HUES6 (cell line): ENCODE results near the gene FAM131B.
"Not testable (repeated sequence)": the region's sequence is repeated elsewhere in the genome, so short reads cannot be mapped to it uniquely, and the experiment has no call there.

Source experiments
- H3K27ac ChIP-seq: 2 replicates; pipeline ENCODE4 v1.7.0; 2013; ENCODE audit warnings: low read depth, mild to moderate bottlenecking, low read length, inconsistent platforms
- H3K27me3 ChIP-seq: 2 replicates; pipeline ENCODE4 v1.6.1; 2013; ENCODE audit warnings: low read length; ENCODE audit not compliant: control insufficient read depth, insufficient read depth
- H3K36me3 ChIP-seq: 2 replicates; pipeline ENCODE4 v1.6.1; 2013; ENCODE audit warnings: low read length; ENCODE audit not compliant: control insufficient read depth, insufficient read depth
- H3K4me1 ChIP-seq: 2 replicates; pipeline ENCODE4 v1.6.1; 2013; ENCODE audit warnings: low read length; ENCODE audit not compliant: control insufficient read depth, insufficient read depth
- H3K4me3 ChIP-seq: 2 replicates; pipeline ENCODE4 v1.5.1; 2013; ENCODE audit warnings: low read depth, low read length
- H3K9ac ChIP-seq: one replicate; pipeline ENCODE4 v1.6.1; 2013; ENCODE audit warnings: mild to moderate bottlenecking, low read length
- H3K9me3 ChIP-seq: 2 replicates; pipeline ENCODE4 v1.6.1; 2013; ENCODE audit warnings: low read depth, low read length; ENCODE audit not compliant: control insufficient read depth, insufficient read depth

Gene FAM131B

GRCh38 chr7:143362131-143363015 lies at the start of gene FAM131B:
TSS of gene FAM131B (minus strand) at chr7:143362713. CDS start at chr7:143362603, 110 bp downstream.
- H3K9me3 ChIP-seq = no peaks in the 10 kb centered on the region

DNA sequence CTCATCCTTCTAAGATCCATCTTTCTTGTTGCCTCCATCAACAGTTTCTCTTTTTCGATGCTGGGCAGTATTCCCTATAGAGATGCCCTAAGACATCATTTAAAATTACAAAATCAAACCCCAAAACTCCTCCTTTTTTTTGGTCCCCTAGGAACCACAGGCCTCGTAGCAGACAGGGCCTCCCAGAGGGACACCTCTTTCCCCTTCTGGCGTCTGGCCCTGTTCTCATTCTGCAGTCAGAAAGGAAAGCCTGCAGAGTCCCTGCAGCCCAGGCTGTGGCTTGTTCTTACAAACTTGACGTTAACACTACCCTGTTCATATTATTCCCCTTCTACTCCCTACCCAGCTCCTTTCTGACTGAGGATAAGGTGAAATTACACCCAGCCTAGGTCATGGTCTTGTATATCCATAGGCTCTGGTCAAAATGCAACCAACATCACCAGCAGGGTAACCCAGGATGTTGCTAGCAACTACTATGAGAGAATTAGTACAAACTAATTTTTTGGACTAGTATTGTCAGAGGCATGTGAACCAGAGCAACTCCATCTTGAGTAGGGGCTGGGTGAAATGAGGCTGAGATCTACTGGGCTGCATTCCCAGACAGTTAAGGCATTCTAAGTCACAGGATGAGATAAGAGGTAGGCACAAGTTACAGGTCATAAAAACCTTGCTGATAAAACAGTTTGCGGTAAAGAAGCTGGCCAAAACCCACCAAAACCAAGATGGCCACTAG lies 49.6 kb upstream of the FAM131B start:
- H3K9me3 ChIP-seq = no peaks in the 10 kb centered on the region
- no peak overlapping the region for H3K9ac ChIP-seq
- no peaks in the 10 kb centered on the region for H3K36me3 ChIP-seq
- no peak overlapping the region for H3K4me3 ChIP-seq
- no peaks in the 10 kb centered on the region for H3K27me3 ChIP-seq
- H3K4me1 ChIP-seq = peaks cover 60% of the 10 kb centered on the region
- no peak overlapping the region for H3K27ac ChIP-seq

More at GRCh38 chr7:143362131-143363015, at the start of gene FAM131B:
- Histone ChIP-seq H3K36me3 (peaks cover 9% of the 10 kb centered on the region; the same call in 1 of the 2 replicates), H3K4me1 (peaks cover 17% of the 10 kb centered on the region), H3K27ac (no peak within 1 kb of the TSS), H3K27me3 (peaks cover 54% of the 10 kb centered on the region), H3K9ac (peak within 1 kb of the TSS; percentile 58), H3K4me3 (peak within 1 kb of the TSS; percentile 98)

GRCh38 chr7:143410521-143411004 lies 48.0 kb upstream of the FAM131B start:
- peaks cover 4% of the 10 kb centered on the region; the same call in 1 of the 2 replicates for H3K36me3 ChIP-seq
- H3K4me1 ChIP-seq = peaks cover 71% of the 10 kb centered on the region
- H3K27ac ChIP-seq = peak overlapping the region; percentile 41; the same call in 1 of the 2 replicates
- peak overlapping the region; percentile 10; the same call in 1 of the 2 replicates for H3K4me3 ChIP-seq
- peak overlapping the region; percentile 41 for H3K9ac ChIP-seq
- no peaks in the 10 kb centered on the region for H3K27me3 ChIP-seq
- H3K9me3 ChIP-seq = no peaks in the 10 kb centered on the region

GRCh38 chr7:143408686-143409561 lies 46.4 kb upstream of the FAM131B start, which contains the start of gene EPHA1:
TSS of gene EPHA1 (minus strand) at chr7:143408856. CDS start at chr7:143408805, 51 bp downstream.
- no peaks in the 10 kb centered on the region for H3K27me3 ChIP-seq
- H3K4me1 ChIP-seq = peaks cover 75% of the 10 kb centered on the region
- peak within 1 kb of the TSS; percentile 72; the same call in 1 of the 2 replicates for H3K27ac ChIP-seq
- peaks cover 15% of the 10 kb centered on the region for H3K36me3 ChIP-seq
- H3K9ac ChIP-seq = peak within 1 kb of the TSS; percentile 86
- H3K9me3 ChIP-seq = no peaks in the 10 kb centered on the region
- peak within 1 kb of the TSS; percentile 84 for H3K4me3 ChIP-seq

DNA sequence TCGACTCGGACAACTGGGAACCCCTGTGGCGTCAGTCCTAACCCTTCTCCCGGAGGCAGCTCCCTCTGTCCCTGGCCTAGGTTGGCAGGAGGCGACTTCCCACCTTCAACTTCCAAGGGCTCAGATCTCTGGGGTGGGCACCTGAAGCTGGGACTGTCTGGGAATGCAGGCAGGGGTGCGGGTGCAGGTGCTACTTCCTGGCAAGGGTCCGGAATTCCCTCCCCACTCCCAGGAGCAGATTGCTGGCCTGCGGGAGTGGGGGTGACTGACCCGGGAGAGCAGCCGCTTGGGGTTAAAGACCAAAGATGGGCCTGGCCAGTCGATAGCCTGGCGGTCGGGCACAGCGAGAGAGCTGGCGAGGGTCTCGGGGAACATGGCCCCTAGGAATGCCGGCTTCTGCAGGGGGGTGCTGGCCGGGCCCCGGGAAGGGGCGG lies 45.8 kb upstream of the FAM131B start:
- peak overlapping the region; percentile 72; the same call in 1 of the 2 replicates for H3K27ac ChIP-seq
- peaks cover 20% of the 10 kb centered on the region for H3K36me3 ChIP-seq
- H3K9ac ChIP-seq = peak overlapping the region; percentile 86
- no peaks in the 10 kb centered on the region for H3K9me3 ChIP-seq
- H3K4me3 ChIP-seq = peak overlapping the region; percentile 84
- H3K27me3 ChIP-seq = no peaks in the 10 kb centered on the region
- H3K4me1 ChIP-seq = peaks cover 70% of the 10 kb centered on the region

DNA sequence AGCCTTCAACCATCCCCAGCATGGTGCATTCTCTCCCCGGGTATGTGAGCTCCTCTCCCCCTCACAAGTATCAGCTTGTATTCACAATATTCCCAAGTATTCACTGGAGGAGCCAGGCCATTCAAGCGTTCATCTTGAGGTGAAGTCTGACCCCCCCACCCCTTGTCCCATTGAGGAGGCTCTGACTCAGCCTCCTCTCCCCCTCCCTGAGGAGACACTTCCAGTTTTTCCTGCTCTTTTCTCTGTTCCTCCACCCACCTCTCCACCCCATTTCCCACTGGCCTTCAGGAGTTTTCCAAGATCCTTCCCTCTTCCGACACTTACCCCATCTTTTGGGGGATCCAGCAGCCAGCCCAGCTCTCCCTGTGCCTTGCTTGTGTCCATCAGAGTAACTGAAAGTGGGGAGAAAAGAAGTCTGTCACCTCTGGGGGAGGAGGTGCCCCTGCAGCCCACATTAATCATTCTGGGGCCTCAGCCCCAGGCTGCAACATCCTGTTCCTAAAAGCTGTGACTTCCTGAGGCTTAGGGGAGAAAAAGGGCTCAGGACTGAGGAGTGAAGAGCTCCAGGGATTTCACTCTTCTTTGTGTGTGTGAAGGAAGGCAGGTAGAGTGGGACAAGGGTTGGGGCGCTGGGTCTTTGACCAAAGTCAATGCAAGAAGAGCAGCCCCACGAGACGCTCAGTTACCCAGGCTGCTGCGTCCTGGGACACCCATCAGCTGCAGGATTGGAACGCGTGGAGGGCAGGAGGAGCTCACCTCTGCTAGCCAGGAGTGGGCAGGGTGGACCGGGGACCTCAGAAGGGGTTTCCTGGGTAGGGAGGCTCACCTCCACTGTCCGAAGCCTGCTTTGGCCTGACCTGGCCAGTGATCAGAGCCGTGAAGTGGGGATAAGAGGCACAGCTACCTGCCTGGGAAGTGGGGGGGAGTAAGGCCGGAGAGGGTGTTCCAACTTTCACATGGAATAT lies 45.1 kb upstream of the FAM131B start:
- H3K4me1 ChIP-seq = peaks cover 63% of the 10 kb centered on the region

GRCh38 chr7:143406002-143406357 lies 43.5 kb upstream of the FAM131B start:
- H3K9me3 ChIP-seq = no peaks in the 10 kb centered on the region
- peaks cover 34% of the 10 kb centered on the region for H3K36me3 ChIP-seq
- H3K27ac ChIP-seq = peak overlapping the region; percentile 15; the same call in 1 of the 2 replicates
- H3K4me1 ChIP-seq = peaks cover 48% of the 10 kb centered on the region
- no peaks in the 10 kb centered on the region for H3K27me3 ChIP-seq
- peak overlapping the region; percentile 14 for H3K9ac ChIP-seq
- peak overlapping the region; percentile 34 for H3K4me3 ChIP-seq

More for the DNA sequence above, 45.1 kb upstream of the FAM131B start:
- no peaks in the 10 kb centered on the region for H3K27me3 ChIP-seq
- H3K36me3 ChIP-seq = peaks cover 23% of the 10 kb centered on the region
- peak overlapping the region; percentile 86 for H3K9ac ChIP-seq
- peak overlapping the region; percentile 72; the same call in 1 of the 2 replicates for H3K27ac ChIP-seq
- H3K4me3 ChIP-seq = peak overlapping the region; percentile 84
- no peaks in the 10 kb centered on the region for H3K9me3 ChIP-seq

GRCh38 chr7:143405173-143406001 lies 42.9 kb upstream of the FAM131B start:
- Histone ChIP-seq H3K4me3 (peak overlapping the region; percentile 34), H3K4me1 (peaks cover 44% of the 10 kb centered on the region), H3K9me3 (no peaks in the 10 kb centered on the region), H3K27me3 (no peaks in the 10 kb centered on the region), H3K27ac (peak overlapping the region; percentile 15; the same call in 1 of the 2 replicates), H3K36me3 (peaks cover 40% of the 10 kb centered on the region), H3K9ac (peak overlapping the region; percentile 14)

GRCh38 chr7:143402233-143402632 lies 39.7 kb upstream of the FAM131B start:
- H3K27me3 ChIP-seq, H3K9ac ChIP-seq, H3K4me3 ChIP-seq, H3K9me3 ChIP-seq, H3K27ac ChIP-seq: not testable (repeated sequence)
- Histone ChIP-seq H3K4me1 (peaks cover 24% of the 10 kb centered on the region), H3K36me3 (peaks cover 72% of the 10 kb centered on the region)
